ENCODE data around the gene MKLN1. TPM values are rescaled to one million over a fixed set of nuclear protein-coding genes. Genes with fewer than 3 reads are reported as not detected.
A peak's percentile ranks its signal among the peaks of the same experiment; 100 is the strongest.

The MKLN1 gene
- total and polyA plus RNA-seq, 2 of the 4 experiments (the other 2 are of a cell fraction), result 17.5 to 52.0 TPM

GRCh38 chr7:131328377-131329175 lies 900 bp downstream of the MKLN1 start:
- Histone ChIP-seq H3K9ac (ENCODE audit: low read depth, low read length) (peak overlapping the region; percentile 100), H4K20me1 (ENCODE audit: insufficient read depth, low read length) (peaks cover 47% of the 10 kb centered on the region), H3K27me3 (ENCODE audit: control insufficient read depth, insufficient read depth, low read length) (no peaks in the 10 kb centered on the region), H3K4ac (ENCODE audit: low read depth, low read length) (peak overlapping the region; percentile 99), H4K8ac (ENCODE audit: low read depth in 2 of 2, low read length in 2 of 2) (peak overlapping the region; percentile 33 to 90; a peak in 3 of 4 replicates), H3K4me1 (ENCODE audit: control insufficient read depth, insufficient read depth, low read length) (peaks cover 7% of the 10 kb centered on the region; the same call in 1 of the 2 replicates), H2BK20ac (ENCODE audit: low read depth, low read length) (no peak overlapping the region; the same call in 1 of the 2 replicates), H2AK9ac (replicated peaks; ENCODE audit: low read depth, low read length, poor library complexity) (peak overlapping the region; percentile 98), H3K4me2 (ENCODE audit: low read depth, low read length) (peak overlapping the region; percentile 100), H3K4me3 (ENCODE audit: insufficient read depth, low read depth, low read length) (peak overlapping the region; percentile 96), H2AFZ (replicated peaks; ENCODE audit: low read length, poor library complexity) (peak overlapping the region; percentile 92), H3K18ac (ENCODE audit: low read depth, low read length) (peak overlapping the region; percentile 8; the same call in 1 of the 2 replicates), H3K27ac (ENCODE audit: insufficient read depth, low read length) (peak overlapping the region; percentile 100), H4K91ac (ENCODE audit: insufficient read depth, low read depth, low read length) (peak overlapping the region; percentile 98), H3K9me1 (ENCODE audit: insufficient read depth, low read length) (peaks cover 2% of the 10 kb centered on the region; the same call in 1 of the 2 replicates), H3K56ac (ENCODE audit: extremely low read depth, insufficient read depth, low read length) (peak overlapping the region; percentile 93), H2AK5ac (ENCODE audit: low read depth, low read length) (peak overlapping the region; percentile 15; the same call in 1 of the 2 replicates), H3K36me3 (ENCODE audit: control insufficient read depth, insufficient read depth, low read length) (peaks cover 3% of the 10 kb centered on the region), H4K5ac (ENCODE audit: low read depth, low read length) (peak overlapping the region; percentile 94; the same call in 1 of the 2 replicates), H3K79me1 (ENCODE audit: low read depth in 1 of 2, low read length in 2 of 2) (peaks cover 3 to 32% of the 10 kb centered on the region in 2 experiments; a peak in 2 of 4 replicates), H3K14ac (replicated peaks; ENCODE audit: low read depth, low read length) (peak overlapping the region; percentile 99), H2BK5ac (ENCODE audit: low read depth, low read length, poor library complexity, severe bottlenecking) (peak overlapping the region; percentile 98), H2BK15ac (ENCODE audit: low read depth, low read length) (peak overlapping the region; percentile 45; the same call in 1 of the 3 replicates), H3K9me3 (ENCODE audit: control insufficient read depth, insufficient read depth, low read length) (no peaks in the 10 kb centered on the region), H3K23ac (ENCODE audit: low read depth, low read length) (peak overlapping the region; percentile 100), H2BK120ac (ENCODE audit: low read depth, low read length) (peak overlapping the region; percentile 94; the same call in 1 of the 2 replicates)
- intact Hi-C loops (cut with micrococcal nuclease) (loop anchor here (2.0 to 5.0 kb wide), 2 partner anchors 96 to 261 kb away; no protein-coding TSS in a partner anchor), dilution Hi-C loops (cut with HindIII; ENCODE audit: low sequenced_read_pairs, unreplicated experiment) (no loop called here), in situ Hi-C loops (cut with MboI; ENCODE audit: low sequenced_read_pairs) (no loop called here)
- no peak for ATAC-seq (ENCODE audit: low read depth)
- no TSS peak for BruUV-seq (replicated peaks)
- POLR2A ChIA-PET (ENCODE audit: unreplicated experiment), result no interaction called here
- CTCF ChIA-PET, result no interaction called here
- DNase-seq, result peak; percentile 41
- 0% methylated on average over 5 of the region's 20 CpGs; no CpG with 5 or more reads in 1 of the 2 experiments for WGBS, 2 experiments (ENCODE audit: extremely low coverage in 2 of 2, insufficient read length in 1 of 2)
- TF ChIP-seq POLR2A (IDR thresholded peaks at IDR 0.05; ENCODE audit: low read depth, low read length) (no peak), MXI1 (IDR thresholded peaks at IDR 0.05; ENCODE audit: borderline replicate concordance, low read depth, low read length) (no peak), CEBPB (IDR thresholded peaks at IDR 0.05; ENCODE audit: low read depth, low read length) (no peak), FOS (IDR thresholded peaks at IDR 0.05; ENCODE audit: low read depth, low read length) (no peak), MAZ (IDR thresholded peaks at IDR 0.05; ENCODE audit: borderline replicate concordance, low read depth, low read length) (no peak), MAFK (IDR thresholded peaks at IDR 0.05; ENCODE audit: low read depth, low read length) (no peak), RCOR1 (IDR thresholded peaks at IDR 0.05; ENCODE audit: insufficient replicate concordance, low read length) (no peak), CHD1 (IDR thresholded peaks at IDR 0.05; ENCODE audit: low read depth, low read length) (no peak), BHLHE40 (IDR thresholded peaks at IDR 0.05; ENCODE audit: low read depth, low read length) (no peak), RFX5 (IDR thresholded peaks at IDR 0.05; ENCODE audit: low read depth, low read length) (no peak), USF2 (IDR thresholded peaks at IDR 0.05; ENCODE audit: low read depth, low read length) (no peak), RAD21 (IDR thresholded peaks at IDR 0.05; ENCODE audit: low read length) (no peak), SMC3 (IDR thresholded peaks at IDR 0.05; ENCODE audit: low read depth, low read length) (no peak)
- TF ChIP-seq, protein P1, sequence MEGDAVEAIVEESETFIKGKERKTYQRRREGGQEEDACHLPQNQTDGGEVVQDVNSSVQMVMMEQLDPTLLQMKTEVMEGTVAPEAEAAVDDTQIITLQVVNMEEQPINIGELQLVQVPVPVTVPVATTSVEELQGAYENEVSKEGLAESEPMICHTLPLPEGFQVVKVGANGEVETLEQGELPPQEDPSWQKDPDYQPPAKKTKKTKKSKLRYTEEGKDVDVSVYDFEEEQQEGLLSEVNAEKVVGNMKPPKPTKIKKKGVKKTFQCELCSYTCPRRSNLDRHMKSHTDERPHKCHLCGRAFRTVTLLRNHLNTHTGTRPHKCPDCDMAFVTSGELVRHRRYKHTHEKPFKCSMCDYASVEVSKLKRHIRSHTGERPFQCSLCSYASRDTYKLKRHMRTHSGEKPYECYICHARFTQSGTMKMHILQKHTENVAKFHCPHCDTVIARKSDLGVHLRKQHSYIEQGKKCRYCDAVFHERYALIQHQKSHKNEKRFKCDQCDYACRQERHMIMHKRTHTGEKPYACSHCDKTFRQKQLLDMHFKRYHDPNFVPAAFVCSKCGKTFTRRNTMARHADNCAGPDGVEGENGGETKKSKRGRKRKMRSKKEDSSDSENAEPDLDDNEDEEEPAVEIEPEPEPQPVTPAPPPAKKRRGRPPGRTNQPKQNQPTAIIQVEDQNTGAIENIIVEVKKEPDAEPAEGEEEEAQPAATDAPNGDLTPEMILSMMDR (conservative IDR thresholded peaks at IDR 0.05; ENCODE audit: low read depth, low read length), result no peak
